Measurements from ENCODE around the gene TTC34. TPM values are rescaled to one million over a fixed set of nuclear protein-coding genes. Genes with fewer than 3 reads are reported as not detected.
A peak's percentile ranks its signal among the peaks of the same experiment; 100 is the strongest.

TTC34 gene
- total RNA-seq, 1 experiment from 2014 or later = 0.79 TPM

GRCh38 chr1:2642560-2643413 is 158.7 kb downstream of the TTC34 start:
- Mint-ChIP-seq H3K4me1 (ENCODE audit: low read depth, unreplicated experiment) (no peaks in the 10 kb centered on the region), H3K4me3 (ENCODE audit: unreplicated experiment) (peak overlapping the region; percentile 82), H3K27ac (ENCODE audit: unreplicated experiment) (no peak overlapping the region), H3K27me3 (ENCODE audit: insufficient read depth, unreplicated experiment) (no peaks in the 10 kb centered on the region), H3K9me3 (ENCODE audit: unreplicated experiment) (no peaks in the 10 kb centered on the region), H3K36me3 (ENCODE audit: insufficient read depth, unreplicated experiment) (no peaks in the 10 kb centered on the region)
- Histone ChIP-seq H3K4me3 (ENCODE audit: low read depth, low read length) (peak overlapping the region; percentile 81), H3K36me3 (ENCODE audit: control insufficient read depth, insufficient read depth, low read length) (no peaks in the 10 kb centered on the region), H3K27me3 (replicated peaks; ENCODE audit: control insufficient read depth, insufficient read depth, low read length) (no peaks in the 10 kb centered on the region), H3K4me1 (no peaks in the 10 kb centered on the region), H3K9me3 (peaks cover 5% of the 10 kb centered on the region; the same call in 1 of the 2 replicates)
- intact Hi-C loops (cut with micrococcal nuclease; ENCODE audit: unreplicated experiment) = loop anchor here (2.0 kb wide), 1 partner anchor 56 kb away; the partner anchor contains the start of gene PRXL2B
- TF ChIP-seq, protein P1, sequence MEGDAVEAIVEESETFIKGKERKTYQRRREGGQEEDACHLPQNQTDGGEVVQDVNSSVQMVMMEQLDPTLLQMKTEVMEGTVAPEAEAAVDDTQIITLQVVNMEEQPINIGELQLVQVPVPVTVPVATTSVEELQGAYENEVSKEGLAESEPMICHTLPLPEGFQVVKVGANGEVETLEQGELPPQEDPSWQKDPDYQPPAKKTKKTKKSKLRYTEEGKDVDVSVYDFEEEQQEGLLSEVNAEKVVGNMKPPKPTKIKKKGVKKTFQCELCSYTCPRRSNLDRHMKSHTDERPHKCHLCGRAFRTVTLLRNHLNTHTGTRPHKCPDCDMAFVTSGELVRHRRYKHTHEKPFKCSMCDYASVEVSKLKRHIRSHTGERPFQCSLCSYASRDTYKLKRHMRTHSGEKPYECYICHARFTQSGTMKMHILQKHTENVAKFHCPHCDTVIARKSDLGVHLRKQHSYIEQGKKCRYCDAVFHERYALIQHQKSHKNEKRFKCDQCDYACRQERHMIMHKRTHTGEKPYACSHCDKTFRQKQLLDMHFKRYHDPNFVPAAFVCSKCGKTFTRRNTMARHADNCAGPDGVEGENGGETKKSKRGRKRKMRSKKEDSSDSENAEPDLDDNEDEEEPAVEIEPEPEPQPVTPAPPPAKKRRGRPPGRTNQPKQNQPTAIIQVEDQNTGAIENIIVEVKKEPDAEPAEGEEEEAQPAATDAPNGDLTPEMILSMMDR (IDR thresholded peaks at IDR 0.05; ENCODE audit: insufficient read depth in 1 of 2, low read depth in 1 of 2, low read length in 1 of 2, severe bottlenecking in 1 of 2, unreplicated experiment in 1 of 2) = peak in 1 of 2 experiments; percentile 17
- ChIA-PET CTCF (no interaction called here), POLR2A (no interaction called here)
- peak; percentile 90 for DNase-seq
- no TSS peak for BruUV-seq (replicated peaks)

- TF ChIP-seq, protein P1 (IDR thresholded peaks at IDR 0.05; ENCODE audit: insufficient read depth in 1 of 2, low read depth in 1 of 2, low read length in 1 of 2, severe bottlenecking in 1 of 2, unreplicated experiment in 1 of 2) = no peak
- H3K27ac Mint-ChIP-seq (ENCODE audit: unreplicated experiment) = no peak overlapping the region
- Histone ChIP-seq H3K36me3 (ENCODE audit: control insufficient read depth, insufficient read depth, low read length) (no peaks in the 10 kb centered on the region), H3K4me1 (no peaks in the 10 kb centered on the region), H3K9me3 (peaks cover 12% of the 10 kb centered on the region; the same call in 1 of the 2 replicates), H3K27me3 (replicated peaks; ENCODE audit: control insufficient read depth, insufficient read depth, low read length) (no peaks in the 10 kb centered on the region), H3K4me3 (ENCODE audit: low read depth, low read length) (peak overlapping the region; percentile 81)
- ChIA-PET POLR2A (no interaction called here), CTCF (no interaction called here)
- BruUV-seq (replicated peaks) = no TSS peak
- no peaks in the 10 kb centered on the region for H3K36me3 Mint-ChIP-seq (ENCODE audit: insufficient read depth, unreplicated experiment)
- H3K4me1 Mint-ChIP-seq (ENCODE audit: low read depth, unreplicated experiment) = no peaks in the 10 kb centered on the region
- H3K4me3 Mint-ChIP-seq (ENCODE audit: unreplicated experiment) = peak overlapping the region; percentile 82
- intact Hi-C loops (cut with micrococcal nuclease; ENCODE audit: unreplicated experiment) = loop anchor here (2.0 kb wide), 1 partner anchor 55 kb away; the partner anchor contains the start of gene PRXL2B
- H3K9me3 Mint-ChIP-seq (ENCODE audit: unreplicated experiment) = peaks cover 1% of the 10 kb centered on the region
- no peaks in the 10 kb centered on the region for H3K27me3 Mint-ChIP-seq (ENCODE audit: insufficient read depth, unreplicated experiment)
- DNase-seq = no peak
These were observed 159.3 kb downstream of the TTC34 start for GRCh38 chr1:2642131-2642559.

DNA sequence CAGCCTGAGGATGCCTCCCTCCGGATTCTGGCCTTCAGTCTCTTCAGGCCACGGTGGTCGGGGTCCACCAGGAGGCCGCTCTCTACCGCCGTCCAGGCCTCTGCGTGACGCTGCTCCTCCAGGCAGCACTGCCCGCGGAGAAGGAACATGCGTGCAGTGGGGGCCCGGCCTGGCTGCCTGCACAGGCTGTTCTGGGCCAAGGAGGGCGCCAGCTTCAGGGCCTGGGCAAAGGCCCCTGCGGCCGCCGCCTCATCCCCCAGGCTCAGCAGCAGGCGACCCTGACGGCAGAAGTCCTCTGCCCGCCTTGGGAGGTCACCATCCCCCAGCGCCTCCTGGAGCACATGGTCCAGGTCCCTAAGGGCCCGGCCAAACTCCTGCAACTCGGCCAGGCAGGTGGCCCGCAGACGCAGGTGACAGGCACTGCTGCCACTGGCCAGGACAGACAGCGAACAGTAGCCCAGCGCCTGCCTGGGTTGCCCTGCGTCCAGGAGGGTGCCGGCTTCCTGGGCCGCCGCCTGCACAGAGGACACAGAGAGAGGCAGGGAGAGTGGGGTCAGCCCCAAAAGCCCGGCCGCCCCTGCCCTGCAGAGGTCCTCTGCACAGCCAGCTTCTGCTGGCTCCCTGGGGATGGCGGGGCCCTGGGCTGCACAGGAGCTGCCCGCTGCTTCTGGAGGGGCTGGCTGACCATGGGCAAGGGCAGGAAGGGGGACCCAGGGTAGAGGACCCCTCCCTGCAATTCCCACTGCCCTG is 159.9 kb downstream of the TTC34 start:
- H3K27me3 Mint-ChIP-seq (ENCODE audit: insufficient read depth, unreplicated experiment) = no peaks in the 10 kb centered on the region
- peaks cover 7% of the 10 kb centered on the region for H3K9me3 Mint-ChIP-seq (ENCODE audit: unreplicated experiment)
- peak overlapping the region; percentile 82 for H3K4me3 Mint-ChIP-seq (ENCODE audit: unreplicated experiment)
- Histone ChIP-seq H3K9me3 (peaks cover 15% of the 10 kb centered on the region), H3K4me3 (ENCODE audit: low read depth, low read length) (peak overlapping the region; percentile 81), H3K36me3 (ENCODE audit: control insufficient read depth, insufficient read depth, low read length) (no peaks in the 10 kb centered on the region), H3K4me1 (no peaks in the 10 kb centered on the region), H3K27me3 (replicated peaks; ENCODE audit: control insufficient read depth, insufficient read depth, low read length) (no peaks in the 10 kb centered on the region)
- ChIA-PET POLR2A (no interaction called here), CTCF (no interaction called here)
- no peak for DNase-seq
- H3K4me1 Mint-ChIP-seq (ENCODE audit: low read depth, unreplicated experiment) = no peaks in the 10 kb centered on the region
- no peaks in the 10 kb centered on the region for H3K36me3 Mint-ChIP-seq (ENCODE audit: insufficient read depth, unreplicated experiment)
- intact Hi-C loops (cut with micrococcal nuclease; ENCODE audit: unreplicated experiment) = loop anchor here (2.0 kb wide), 1 partner anchor 55 kb away; the partner anchor contains the start of gene PRXL2B
- TF ChIP-seq, protein P1 (IDR thresholded peaks at IDR 0.05; ENCODE audit: insufficient read depth in 1 of 2, low read depth in 1 of 2, low read length in 1 of 2, severe bottlenecking in 1 of 2, unreplicated experiment in 1 of 2) = no peak
- no peak overlapping the region for H3K27ac Mint-ChIP-seq (ENCODE audit: unreplicated experiment)
- no TSS peak for BruUV-seq (replicated peaks)
